Activated CD8-positive, alpha-beta memory T cell treated with anti-CD3 and anti-CD28 coated beads, Interleukin-2, amount 50 U/mL, for 4 hours (primary cell): ENCODE measurements around the gene JAK1.
"Not testable (repeated sequence)": the region's sequence is repeated elsewhere in the genome, so short reads cannot be mapped to it uniquely, and the experiment has no call there.

ENCODE experiments used
- DNase-seq: peaks from one replicate; pipeline ENCODE4 v3.0.0-alpha.2; 2020

The JAK1 gene

DNA sequence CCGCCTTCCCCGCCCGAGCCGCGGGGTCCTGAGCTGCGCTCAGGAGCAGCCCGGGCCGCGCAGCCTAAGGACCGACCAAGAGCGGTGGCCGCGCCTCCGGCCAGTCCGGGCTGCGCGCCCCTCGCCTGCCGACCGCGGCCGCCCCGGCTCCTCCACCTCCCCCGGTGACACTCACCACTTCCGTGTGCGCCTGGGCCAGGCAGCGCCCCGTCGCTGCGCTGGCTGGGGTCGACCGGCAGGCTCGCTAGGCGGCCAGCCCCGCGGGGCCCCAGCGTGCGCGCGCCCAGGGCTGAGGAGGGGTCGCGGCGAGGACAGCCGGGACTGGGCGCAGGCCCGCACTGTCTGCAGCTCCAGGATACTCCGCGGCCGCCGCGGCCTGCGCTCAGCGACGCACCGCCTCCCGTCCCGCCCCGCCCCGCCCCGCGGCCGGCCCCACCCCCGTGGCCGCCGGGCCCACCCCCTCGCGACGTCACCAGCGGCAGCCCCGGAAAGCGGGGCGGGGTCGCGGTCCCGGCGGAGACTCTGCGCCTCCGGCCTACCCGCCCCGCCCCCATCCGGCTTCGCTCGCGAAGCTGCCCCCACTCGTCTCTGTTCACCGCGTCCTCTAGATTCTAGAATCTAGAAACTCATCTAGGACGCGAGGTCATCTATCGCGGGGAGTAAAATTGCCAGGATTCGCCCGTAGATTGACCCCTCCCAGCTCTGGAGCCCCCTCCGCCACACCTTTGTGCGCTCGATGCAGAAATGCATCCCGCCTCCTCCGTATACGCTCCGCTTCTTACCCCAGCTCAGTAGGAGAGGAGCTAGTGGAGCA is at the start of gene JAK1:
JAK1 (minus strand) TSS at position 392 of the 814 bp plus-strand sequence. CDS start 80,285 bp downstream, outside the sequence.
- DNase-seq = peak; percentile 89

DNA sequence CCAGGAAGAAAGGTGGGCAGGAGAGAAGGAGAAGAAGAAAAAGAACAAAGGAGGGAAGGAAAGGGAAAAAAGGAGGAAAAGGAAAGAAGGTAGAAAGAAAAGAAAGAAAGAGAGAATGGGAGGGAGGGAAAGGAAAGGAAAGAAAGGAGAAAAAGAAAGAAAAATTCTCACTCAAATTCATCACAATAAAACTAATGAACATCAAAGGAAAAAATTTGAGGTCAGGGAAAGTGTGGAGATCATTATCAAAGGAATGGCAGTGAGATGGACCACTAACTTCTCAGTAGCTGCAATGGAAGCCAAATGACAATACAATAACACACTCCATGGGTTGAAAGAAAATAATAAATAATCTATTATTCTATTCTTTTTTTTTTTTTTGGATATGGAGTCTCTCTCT is 48.0 kb upstream of the JAK1 start:
- no peak for DNase-seq

DNA sequence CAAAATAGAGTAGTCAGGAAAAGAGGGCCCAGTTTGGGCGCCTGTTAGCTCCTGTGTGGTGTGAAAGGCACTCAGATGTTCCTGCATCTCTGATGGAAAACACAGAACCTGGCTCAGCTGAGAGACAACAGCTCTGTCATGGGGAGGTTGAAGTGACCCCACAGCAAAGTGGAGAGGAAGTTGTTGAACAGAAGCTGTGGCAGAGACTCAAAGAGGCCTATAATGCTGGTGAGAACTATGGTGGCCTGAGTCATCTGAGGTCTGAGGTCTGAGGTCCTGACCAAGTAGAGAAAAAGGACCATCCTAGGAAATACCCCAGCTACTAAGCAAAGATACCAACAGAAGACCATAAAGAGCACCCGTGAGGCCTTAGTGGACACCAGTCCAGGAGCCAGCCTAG is 45.6 kb upstream of the JAK1 start:
- no peak for DNase-seq

DNA sequence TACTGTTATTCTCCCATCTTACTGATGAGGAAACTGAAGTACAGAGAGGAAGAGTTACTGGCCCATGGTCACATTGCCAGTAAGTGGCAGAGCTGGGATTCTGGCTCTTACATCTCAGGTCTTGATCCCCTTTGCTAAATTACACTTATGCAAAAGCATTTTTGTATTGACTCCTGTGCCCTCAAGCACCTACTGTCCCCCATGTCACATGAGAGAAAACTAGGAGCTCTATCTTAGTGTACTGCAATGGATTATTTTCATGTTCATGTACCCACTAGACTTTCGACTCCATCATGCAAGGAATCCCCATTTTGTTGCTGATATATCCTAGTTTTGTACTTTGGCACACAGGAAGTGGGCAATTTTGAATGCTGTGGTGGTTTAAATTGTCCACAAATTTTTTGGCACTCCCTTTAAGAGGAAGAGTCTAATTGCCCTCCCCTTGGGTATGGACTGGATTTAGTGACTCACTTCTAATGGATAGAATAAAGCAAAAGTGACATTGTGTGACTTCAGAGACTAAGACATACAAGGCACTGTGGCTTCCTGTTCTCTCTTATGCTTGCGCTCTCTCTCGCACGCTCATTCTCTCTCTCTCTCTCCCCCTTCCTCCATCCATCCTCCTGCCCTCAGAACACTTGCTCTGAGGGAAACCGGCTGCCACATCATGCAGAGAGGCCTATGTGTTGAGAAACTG is 43.5 kb upstream of the JAK1 start:
- no peak for DNase-seq

DNA sequence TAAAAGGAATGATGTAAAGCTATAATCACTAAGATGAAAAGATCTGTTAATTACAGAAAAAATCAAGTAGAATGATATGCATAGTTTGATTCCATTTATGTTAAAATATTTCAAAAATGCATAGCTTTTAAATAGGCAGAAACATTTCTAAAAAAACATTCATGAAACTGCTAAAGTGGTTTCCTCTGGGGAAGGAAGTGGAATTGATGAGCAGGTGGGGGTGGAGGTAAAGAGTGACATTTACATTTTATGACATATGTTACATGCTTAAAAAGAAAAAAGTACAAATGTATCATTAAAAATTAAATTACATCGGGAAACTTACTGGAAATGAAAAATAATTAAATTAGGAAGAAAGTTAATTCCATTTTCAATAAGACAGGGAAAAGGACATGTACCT is 42.8 kb upstream of the JAK1 start:
- no peak for DNase-seq

DNA sequence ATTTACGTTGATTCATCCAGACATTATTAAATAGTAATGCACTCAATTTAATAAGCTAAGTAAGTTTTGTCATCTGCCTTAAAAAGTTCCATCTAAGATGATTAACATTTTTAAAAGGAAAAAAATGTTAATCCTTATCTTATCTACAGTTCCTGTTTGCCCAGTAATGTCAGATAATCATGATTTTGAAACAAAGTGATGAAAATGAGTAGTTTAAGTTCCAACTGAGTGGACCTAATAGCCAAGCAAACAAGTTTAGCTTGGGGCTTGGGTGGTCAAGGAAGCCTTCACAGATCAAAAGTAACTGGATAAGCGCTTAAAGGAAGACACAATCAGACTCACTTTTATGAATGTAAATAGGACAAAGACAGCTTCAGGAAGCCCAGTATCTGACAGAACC is 40.5 kb upstream of the JAK1 start:
- DNase-seq = no peak

DNA sequence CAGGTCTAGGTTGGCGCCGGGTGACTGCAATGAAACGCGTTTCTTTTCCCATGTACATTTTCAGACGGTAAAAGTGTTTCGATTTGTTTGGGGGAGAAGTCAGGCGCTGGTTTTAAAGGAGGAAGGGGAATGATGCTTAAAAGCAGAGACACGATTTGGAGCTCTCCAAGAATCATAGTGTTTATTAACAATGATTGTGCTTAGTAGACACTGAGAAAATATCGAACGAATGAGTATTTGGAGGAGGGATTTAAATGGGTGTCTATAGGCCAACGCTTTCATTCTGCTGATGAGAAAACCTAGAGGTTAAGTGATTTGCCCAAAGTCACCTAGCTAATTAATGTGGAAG is 36.9 kb upstream of the JAK1 start:
- no peak for DNase-seq

DNA sequence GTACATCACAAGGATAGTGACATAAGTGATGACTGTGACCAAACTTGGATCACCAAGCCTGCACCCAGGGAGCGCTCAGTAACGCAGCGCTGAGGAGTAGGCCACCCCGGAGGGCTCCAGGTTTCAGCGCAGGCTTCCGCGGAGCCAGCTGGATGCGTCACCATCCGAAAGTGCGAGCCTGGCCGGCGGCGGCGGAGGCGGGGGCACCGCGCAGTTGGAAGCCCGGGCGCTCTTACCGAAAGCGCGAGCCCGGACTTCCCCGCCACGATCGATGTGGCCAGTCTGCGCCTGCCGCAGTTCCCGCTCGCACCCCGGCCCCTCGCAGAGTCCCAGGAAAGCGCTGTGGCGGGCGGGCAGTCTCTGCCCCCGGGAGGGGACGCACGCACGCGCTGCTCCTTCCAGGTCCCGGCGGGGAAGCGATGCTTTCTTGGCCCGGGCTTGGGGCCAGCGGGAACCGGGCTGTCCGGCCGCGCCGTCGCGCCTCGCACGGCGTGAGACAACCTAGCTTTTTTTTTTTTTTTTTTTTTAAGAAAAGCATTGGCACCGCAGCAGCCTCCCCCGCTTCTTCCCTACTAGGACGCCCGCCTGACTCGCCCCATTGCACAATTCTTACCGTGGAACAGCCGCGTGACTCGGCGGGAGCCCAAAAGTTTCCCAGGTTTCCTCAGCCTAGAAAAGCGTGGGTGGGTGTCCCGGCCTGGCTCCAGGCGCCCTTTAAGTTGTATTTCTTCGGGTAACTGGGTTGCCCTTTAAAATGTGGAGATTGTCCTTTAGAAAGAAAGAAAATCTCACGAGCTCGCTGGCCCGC is 36.4 kb upstream of the JAK1 start:
- DNase-seq = peak; percentile 77

DNA sequence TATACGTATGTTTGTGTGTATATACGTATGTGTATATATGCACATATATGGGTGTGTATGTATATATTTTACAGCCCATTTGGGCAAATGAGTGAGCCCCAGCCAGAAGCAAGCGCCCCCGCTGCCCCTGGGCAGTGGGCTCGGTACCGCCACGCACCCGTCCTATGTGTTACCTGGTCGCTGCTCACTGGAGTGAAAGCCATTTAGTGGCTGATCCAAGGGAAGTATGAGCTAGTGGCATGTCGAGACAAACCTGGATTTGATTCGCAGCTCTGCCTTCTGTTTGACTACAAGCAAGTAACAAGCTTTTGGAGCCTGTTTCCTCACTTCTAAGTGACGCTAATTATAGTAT is 35.8 kb upstream of the JAK1 start:
- no peak for DNase-seq

DNA sequence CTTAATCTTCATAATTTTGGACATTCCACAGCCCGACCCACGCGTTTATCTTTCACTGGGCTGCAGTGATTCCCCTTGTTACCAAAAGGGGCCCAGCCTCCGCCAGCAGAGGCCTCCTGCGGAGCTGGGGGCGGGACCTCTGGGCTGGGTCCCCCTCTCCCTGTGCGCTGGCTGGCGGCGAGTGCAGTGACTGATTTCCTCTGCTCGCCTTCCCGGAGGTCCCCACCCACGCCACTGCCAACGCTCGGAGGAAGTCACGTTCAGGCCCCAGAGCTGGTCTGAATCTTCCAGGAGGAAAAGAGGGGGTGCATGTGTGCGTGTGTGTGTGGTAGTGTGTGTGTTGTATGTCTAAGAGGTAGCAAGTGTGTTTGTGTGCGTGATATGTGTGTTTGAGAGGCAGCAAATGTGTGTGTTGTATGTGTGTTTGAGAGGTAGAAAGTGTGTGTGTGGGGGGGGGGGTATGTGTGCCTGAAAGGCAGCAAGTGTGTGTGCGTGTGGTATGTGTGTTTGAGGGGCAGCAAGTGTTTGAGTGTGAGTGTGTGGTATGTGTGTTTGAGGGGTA is 35.0 kb upstream of the JAK1 start:
- DNase-seq = peak; percentile 83

DNA sequence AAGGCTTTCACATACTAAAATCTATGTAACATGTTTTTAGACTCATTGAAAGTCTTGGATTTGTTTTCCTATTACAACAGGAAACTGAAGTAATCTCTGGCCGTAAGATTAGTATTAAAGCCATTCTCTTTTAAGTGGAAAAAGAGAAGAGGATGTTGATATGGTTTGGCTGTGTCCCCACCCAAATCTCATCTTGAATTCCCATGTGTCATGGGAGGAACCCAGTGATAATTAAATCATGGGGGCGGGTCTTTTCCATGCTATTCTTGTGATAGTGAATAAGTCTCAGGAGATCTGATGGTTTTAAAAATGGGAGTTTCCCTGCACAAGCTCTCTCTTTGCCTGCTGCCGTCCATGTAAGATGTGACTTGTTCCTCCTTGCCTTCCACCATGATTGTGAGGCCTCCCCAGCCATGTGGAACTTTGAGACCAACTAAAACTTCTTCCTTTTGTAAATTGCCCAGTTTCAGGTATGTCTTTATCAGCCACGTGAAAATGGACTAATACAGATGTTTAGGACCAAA is 32.1 kb upstream of the JAK1 start:
- not testable (repeated sequence) for DNase-seq

DNA sequence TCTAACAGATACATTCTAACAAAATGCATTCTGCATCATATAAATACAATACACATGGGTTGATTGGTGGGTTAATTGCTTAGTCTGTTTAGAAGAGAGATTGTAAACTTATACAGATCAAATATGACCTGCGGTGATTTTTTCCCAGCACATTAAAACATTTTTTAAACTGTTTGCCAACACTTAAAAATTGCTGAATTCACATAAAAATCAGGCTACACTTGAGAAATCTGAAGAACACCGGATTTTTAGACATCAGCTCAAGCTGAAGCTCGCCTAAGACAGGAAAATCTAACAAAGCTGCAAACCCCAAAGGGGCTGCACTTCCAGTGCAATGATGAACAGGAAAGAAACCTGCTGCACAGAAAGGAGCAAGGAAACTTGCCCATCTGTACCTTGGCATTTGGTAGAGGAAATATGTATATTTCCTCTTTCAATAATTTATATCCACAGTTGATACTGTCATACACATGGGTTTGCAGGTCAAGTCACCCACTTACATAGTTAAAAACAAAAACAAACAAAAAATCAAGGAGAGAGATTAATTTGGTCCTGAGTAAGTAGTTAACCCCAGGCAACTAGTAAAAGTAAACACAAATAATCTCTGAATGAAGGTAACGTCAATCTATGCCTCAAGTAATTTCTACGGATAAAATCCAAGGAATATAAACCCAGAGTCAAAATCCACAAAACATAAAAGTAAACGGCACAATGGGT is 30.4 kb upstream of the JAK1 start:
- DNase-seq = no peak

DNA sequence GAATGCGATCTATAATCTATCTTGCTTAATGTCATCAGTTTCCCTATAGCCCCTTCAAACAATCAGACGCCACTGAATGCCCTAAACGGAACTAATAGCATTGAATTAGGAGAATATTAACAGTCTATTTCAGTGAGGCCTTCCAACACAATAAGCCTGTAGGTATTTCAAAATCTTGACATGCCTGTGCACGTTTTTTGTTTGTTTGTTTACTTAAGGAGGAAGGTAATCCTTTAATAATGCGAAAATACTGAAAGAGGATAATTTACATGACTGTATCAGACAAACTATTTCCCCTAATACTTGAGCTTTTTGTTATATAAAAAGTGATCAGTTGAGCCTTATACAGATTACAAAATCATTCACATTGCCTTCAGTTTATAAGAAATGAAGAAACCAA is 29.0 kb upstream of the JAK1 start:
- DNase-seq = no peak

DNA sequence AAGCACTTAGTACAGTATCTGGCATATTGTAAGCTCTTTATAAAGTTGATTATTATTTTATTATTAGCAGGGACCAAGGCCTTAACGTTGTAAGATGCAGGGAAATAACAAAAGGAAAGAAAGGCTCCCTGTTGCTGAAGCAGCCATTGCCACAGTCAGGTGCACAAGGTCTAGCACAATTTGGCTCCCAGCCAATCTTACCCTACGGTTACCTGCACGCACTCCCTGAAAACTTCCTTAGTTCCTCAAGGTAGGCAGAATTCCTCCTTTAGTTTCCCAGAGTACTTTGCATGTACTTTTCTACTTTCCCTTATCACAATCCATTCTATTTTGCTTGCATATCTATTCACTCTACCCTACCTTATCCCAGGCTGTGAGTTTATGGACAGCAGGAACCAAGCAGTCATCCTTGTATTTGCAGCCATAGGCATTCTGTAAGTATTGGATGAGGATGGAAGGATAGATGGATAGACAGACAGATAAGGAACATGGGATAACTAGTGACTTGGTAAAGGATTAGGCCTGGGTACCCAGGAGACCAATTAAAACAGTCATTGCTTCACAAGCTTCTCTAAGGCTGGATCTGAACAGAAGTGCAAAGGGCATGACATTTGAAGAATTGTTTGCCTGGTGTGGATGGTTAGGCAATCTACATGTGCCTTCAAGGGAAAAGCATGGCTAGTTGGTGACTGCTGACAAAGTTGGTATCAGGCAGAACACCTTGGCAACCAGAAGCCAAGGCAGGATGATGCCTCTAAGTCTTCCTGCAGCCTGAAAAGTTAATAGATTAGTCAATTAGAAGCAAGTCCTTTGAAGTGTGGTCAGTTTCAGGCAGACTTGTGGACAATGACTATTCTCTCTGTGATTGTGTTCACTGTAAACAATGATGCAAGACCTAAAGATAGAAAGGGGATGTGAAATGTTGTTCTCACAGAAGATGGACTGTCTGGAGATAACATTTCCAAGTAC is 20.8 kb upstream of the JAK1 start:
- DNase-seq = no peak

DNA sequence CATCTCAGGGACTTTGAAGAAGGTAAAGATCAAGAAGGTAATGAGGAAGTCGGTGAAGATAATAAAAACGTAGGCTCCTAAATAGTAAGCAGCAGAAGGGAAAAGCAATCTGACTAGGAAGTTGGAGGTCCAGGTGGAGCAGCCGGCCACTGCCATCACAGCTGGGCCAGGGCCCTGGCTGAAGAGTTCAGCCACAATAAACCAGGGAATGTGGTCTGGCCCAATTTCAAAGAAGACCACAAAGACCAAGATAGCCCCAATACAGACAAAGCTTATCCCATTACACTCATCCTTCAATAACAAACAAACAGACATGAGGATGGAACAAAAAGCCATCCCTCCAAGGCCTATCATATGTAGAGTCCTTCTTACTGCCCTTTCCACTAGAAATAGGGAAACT is 18.4 kb upstream of the JAK1 start:
- DNase-seq = no peak

DNA sequence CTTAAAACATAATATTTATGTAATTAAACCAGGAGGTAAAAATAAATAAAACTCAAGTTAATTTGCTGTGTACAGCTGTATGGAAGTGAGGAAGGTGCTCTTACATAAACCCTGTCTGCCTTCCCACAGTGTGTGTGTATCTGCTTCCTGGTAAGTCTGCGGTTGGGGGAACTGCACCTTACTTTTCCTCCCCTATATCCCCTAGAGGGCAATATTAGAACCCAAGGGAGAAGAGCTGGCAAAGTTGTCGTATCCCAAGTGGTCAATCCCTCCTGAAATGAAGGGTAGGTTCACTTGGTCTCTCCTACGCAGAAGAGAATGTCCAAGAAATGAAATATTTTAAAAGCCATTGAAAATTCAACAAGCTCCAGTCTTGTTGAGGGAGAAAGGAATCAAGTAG is 17.8 kb upstream of the JAK1 start:
- no peak for DNase-seq

DNA sequence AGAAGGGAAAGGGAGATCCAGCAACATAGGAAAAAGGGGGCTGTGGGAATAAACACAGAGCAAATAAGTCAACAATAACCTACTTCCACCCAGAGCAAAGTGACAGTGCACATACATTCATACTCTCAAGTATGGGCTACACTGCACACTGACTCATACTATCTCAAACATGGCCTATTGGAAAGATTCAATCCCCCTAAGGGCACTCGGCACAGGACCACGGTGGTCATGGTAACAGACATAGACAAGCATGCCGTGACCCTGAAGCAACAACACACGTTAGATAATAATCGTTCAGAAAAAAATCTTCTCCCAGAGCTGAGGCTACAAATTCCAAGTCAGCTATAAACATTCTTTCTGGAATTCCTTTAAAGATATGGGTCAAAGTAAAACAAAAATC is 16.8 kb upstream of the JAK1 start:
- no peak for DNase-seq

DNA sequence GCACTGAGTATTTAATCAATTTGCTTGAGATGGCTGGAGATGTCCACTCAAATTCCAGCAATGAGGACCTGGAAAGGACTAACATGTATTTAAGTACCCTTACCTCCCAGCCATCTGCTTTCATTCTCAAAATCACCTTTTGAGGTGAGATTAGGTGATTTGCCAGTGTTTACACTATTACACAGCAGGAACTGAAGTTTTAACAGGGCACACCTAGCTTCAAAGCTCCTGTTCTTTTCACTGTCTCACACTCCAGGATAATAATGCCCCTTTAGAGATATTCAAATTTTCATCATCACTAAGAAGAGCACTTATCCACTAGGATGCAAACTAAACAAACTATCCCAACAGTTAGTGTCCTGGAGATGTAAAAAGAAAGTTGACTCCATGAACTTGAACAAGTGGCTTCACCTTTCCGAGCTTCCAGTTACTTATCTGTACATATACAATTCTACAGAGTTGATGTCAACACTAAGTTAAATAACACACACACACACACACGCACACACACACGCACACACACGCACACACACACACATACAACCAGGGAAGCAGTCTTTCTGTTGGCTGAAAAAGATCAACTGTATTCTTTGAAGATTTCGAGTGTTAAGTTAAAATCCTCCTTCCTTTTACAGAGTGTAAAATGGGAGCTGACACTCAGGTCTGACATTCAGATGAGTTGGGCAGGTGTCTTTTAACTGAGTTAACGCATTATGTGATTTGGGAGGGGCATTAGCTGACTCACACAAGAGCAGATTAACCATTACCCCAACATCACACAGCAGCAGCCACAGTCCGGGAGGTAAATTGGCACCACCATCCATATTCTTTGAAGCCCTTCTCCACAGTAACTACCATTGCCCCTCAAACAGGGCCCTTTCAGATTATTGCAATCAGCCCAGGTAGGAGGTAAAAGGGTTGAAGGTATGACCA is 15.5 kb upstream of the JAK1 start:
- DNase-seq = no peak

DNA sequence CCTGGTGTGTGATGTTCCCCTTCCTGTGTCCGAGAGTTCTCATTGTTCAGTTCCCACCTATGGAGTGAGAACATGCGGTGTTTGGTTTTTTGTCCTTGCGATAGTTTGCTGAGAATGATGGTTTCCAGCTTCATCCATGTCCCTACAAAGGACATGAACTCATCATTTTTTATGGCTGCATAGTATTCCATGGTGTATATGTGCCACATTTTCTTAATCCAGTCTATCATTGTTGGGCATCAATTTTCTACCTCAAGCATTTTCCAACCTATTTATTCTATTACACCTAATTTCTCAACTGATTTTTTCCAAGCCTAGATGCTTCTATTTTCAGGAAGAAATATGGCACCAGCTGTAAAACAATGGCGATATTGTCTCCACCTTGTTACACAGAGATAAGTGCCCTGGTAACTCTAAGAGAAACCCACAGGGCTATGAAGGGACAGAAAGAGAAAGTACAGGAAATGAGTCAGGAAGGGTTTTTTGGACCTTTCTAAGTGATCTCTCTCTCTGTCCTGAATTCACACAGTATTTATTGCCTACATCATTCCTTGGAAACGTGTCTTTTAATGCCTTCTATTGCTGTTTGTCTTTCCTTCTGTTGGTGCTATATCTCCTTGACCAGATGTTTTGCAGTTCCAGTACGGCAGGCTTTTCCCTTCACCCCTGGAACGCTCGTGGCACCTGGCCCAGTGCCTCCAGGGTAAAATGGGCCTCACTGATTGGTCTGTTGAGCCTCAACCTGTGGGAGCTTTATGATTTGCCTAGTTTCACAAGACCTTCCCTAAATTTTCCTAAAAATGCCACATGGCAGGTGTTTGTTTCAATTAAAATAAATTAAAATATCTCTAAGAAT is 14.6 kb upstream of the JAK1 start:
- no peak for DNase-seq
